T-helper 2 cell treated with Interferon-gamma antibody and Interleukin-4, amounts not matched to agents 5 μg/mL and 100 μg/mL, for 36 hours (primary cell): ENCODE measurements around the gene PRUNE2.
"Not testable (repeated sequence)": the region's sequence is repeated elsewhere in the genome, so short reads cannot be mapped to it uniquely, and the experiment has no call there.

Experiments
- DNase-seq: peaks from one replicate; pipeline ENCODE4 v3.0.0; 2021; ENCODE audit warnings: low spot score
- H3K27ac Mint-ChIP-seq: one replicate; pipeline ENCODE4 v1.8.0; 2021; ENCODE audit warnings: mild to moderate bottlenecking, mixed read lengths
- H3K27me3 Mint-ChIP-seq: one replicate; pipeline ENCODE4 v1.8.0; 2021; ENCODE audit warnings: low read depth, mixed read lengths
- H3K36me3 Mint-ChIP-seq: one replicate; pipeline ENCODE4 v1.8.0; 2021; ENCODE audit warnings: low read depth, mixed read lengths
- H3K4me1 Mint-ChIP-seq: one replicate; pipeline ENCODE4 v1.8.0; 2021; ENCODE audit warnings: low read depth, mixed read lengths
- H3K4me3 Mint-ChIP-seq: one replicate; pipeline ENCODE4 v1.8.0; 2022; ENCODE audit warnings: mild to moderate bottlenecking, moderate library complexity, mixed read lengths
- H3K9me3 Mint-ChIP-seq: one replicate; pipeline ENCODE4 v1.8.0; 2021; ENCODE audit warnings: mixed read lengths

Gene PRUNE2

DNA sequence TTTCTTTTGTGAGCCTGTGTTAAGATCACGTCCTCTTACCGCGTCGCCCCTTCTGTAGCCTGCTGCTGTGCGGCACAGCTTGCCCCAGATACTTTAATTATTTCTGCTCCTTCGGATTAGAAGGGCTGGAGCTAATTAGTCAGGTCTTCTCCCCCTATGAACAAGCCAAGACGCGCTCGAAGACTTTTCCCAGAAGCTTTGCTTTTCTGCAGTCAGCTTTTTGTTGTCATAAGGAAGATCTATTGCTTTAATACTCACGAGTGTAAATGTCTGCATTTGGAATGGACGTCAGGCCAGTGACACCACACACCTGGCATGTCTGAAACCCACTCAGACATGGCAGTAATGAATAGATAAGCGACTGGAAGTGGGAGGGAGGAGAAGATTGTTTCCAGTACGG, 37.0 kb downstream of the PRUNE2 start:
- H3K4me3 Mint-ChIP-seq = no peak overlapping the region
- H3K27me3 Mint-ChIP-seq = peaks cover 5% of the 10 kb centered on the region
- no peaks in the 10 kb centered on the region for H3K36me3 Mint-ChIP-seq
- no peak for DNase-seq
- no peak overlapping the region for H3K27ac Mint-ChIP-seq
- peaks cover 1% of the 10 kb centered on the region for H3K4me1 Mint-ChIP-seq
- H3K9me3 Mint-ChIP-seq = no peaks in the 10 kb centered on the region

DNA sequence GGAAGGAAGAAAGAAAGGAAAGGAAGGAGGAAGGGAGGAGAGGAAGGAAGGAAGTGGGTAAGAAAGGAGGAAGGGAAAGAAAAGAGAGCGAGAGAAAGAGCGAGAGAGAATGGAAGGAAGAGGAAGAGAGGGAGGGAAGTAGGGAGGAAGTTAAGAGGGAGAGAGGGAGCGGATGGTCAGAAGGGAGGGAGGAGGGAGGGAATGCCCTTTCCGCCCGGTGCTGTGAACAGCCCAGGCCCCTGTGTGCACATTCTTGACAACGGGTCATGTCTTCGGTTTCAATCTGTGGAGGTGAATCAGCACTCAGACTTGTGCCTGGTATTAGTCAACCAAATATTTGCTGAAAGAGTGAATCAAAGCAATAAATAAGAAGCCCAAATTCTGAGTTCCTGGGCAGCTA, 39.2 kb downstream of the PRUNE2 start:
- Mint-ChIP-seq H3K27me3 (peaks cover 3% of the 10 kb centered on the region), H3K4me1 (peaks cover 1% of the 10 kb centered on the region), H3K27ac (no peak overlapping the region), H3K4me3 (no peak overlapping the region), H3K36me3 (no peaks in the 10 kb centered on the region), H3K9me3 (no peaks in the 10 kb centered on the region)
- DNase-seq = no peak

DNA sequence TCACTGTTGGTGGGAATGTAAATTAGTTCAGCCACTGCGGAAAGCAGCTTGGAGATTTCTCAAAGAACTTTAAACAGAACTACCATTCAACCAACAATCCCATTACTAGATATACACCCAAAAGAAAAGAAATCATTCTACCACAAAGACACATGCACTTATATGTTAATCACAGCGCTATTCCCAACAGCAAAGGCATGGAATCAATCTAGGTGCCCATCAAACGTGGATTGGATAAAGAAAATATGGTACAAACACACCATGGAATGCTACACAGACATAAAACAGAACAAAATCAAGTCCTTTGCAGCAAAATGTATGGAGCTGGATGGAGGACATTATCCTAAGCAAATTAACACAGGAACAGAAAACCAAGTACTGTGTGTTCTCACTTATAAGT, 42.1 kb downstream of the PRUNE2 start:
- H3K9me3 Mint-ChIP-seq = no peaks in the 10 kb centered on the region
- no peak overlapping the region for H3K27ac Mint-ChIP-seq
- H3K4me3 Mint-ChIP-seq = no peak overlapping the region
- H3K27me3 Mint-ChIP-seq = peaks cover 3% of the 10 kb centered on the region
- no peak for DNase-seq
- H3K36me3 Mint-ChIP-seq = no peaks in the 10 kb centered on the region
- H3K4me1 Mint-ChIP-seq = peaks cover 1% of the 10 kb centered on the region

DNA sequence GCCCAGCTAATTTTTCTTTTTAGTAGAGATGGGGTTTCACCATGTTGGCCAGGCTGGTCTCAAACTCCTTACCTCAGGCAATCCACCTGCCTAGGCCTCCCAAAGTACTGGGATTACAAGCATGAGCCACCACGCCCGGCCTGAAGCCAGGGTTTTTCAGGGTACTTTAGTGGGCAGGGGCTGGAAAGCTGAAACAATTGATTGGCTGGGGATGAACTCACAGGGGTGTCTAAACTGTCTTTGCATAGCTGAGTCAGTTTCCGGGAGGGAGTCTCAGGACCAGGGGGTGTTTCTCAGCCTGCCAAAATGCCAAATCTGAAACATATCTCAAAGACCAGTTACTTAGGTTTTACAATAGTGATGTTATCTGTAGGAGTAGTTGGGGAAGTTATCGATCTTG, 46.1 kb downstream of the PRUNE2 start:
- DNase-seq = no peak
- no peak overlapping the region for H3K27ac Mint-ChIP-seq
- H3K36me3 Mint-ChIP-seq = no peaks in the 10 kb centered on the region
- H3K27me3 Mint-ChIP-seq = no peaks in the 10 kb centered on the region
- no peaks in the 10 kb centered on the region for H3K4me1 Mint-ChIP-seq
- H3K4me3 Mint-ChIP-seq = no peak overlapping the region
- no peaks in the 10 kb centered on the region for H3K9me3 Mint-ChIP-seq

DNA sequence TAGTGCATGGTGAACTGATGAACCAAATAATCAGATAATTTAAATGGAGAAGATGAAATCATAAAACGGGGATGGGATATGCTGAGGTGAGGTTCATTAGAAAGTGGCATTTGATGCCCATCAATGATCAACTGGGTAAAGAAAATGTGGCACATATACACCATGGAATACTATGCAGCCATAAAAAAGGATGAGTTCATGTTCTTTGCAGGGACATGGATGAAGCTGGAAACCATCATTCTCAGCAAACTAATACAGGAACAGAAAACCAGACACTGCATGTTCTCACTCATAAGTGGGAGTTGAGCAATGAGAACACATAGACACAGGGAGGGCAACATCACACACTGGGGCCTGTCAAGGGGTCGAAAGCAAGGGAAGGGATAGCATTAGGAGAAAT, 47.7 kb downstream of the PRUNE2 start:
- not testable (repeated sequence) for H3K27me3 Mint-ChIP-seq, H3K4me1 Mint-ChIP-seq, H3K9me3 Mint-ChIP-seq, DNase-seq, H3K4me3 Mint-ChIP-seq, H3K27ac Mint-ChIP-seq, H3K36me3 Mint-ChIP-seq

DNA sequence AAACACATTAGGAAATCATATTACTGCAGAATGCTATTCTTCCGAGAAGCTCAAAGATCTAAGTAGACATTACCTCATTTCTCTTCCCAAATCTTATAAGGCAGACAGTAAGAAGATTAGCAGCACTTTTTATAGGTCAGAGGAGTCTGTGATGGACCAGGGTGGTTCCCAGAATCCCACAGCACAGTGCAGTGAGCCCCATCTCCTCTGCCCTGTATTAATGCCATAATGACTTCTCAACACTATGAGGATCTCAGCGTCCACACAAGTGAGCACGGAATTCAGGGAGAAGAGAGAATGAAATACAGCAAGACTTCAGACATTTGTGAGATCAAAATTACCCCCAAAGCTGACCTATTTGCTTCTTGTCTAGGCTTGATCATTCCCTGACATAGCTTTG, 49.9 kb downstream of the PRUNE2 start:
- no peaks in the 10 kb centered on the region for H3K27me3 Mint-ChIP-seq
- DNase-seq = no peak
- no peak overlapping the region for H3K27ac Mint-ChIP-seq
- no peaks in the 10 kb centered on the region for H3K9me3 Mint-ChIP-seq
- no peak overlapping the region for H3K4me3 Mint-ChIP-seq
- no peaks in the 10 kb centered on the region for H3K36me3 Mint-ChIP-seq
- H3K4me1 Mint-ChIP-seq = no peaks in the 10 kb centered on the region

DNA sequence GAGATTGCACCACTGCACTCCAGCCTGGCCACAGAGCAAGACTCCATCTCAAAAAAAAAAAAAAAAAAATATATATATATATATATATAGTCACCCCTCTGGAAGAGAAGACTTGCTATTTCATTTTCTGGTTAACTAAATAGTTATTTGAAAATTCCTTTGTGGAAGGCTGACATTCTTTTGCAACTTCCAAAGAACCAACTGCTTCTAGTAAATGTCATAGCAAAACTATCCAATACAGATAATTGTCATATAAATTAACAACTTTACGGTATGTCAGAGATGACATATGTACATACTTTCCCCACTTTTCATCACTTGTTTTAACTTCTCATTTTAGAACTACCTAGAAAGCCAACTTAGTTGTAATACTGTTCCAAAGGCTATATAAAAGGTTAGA, 50.9 kb downstream of the PRUNE2 start:
- no peak overlapping the region for H3K27ac Mint-ChIP-seq
- H3K4me1 Mint-ChIP-seq = no peaks in the 10 kb centered on the region
- no peaks in the 10 kb centered on the region for H3K27me3 Mint-ChIP-seq
- H3K36me3 Mint-ChIP-seq = no peaks in the 10 kb centered on the region
- no peak overlapping the region for H3K4me3 Mint-ChIP-seq
- no peak for DNase-seq
- H3K9me3 Mint-ChIP-seq = no peaks in the 10 kb centered on the region

DNA sequence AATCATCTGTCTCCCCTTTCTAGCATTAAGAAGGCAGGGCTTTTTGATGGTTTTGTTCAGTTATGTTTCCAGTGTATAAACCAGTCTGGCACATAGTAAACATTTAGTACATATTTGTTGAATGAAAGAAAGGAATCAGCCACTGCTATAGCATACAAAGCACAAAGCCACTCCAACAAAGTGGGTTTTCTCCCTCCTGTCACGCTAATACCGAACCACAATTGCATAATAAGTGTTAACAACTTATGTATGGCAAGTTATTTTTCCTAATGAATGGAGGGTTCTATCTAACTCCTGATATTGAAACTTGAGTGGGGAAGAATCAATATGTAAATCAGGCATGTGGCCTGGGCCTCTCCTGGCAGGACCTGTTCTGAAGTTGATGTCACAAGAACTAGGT, 53.9 kb downstream of the PRUNE2 start:
- Mint-ChIP-seq H3K4me1 (no peaks in the 10 kb centered on the region), H3K27me3 (no peaks in the 10 kb centered on the region), H3K27ac (no peak overlapping the region)

DNA sequence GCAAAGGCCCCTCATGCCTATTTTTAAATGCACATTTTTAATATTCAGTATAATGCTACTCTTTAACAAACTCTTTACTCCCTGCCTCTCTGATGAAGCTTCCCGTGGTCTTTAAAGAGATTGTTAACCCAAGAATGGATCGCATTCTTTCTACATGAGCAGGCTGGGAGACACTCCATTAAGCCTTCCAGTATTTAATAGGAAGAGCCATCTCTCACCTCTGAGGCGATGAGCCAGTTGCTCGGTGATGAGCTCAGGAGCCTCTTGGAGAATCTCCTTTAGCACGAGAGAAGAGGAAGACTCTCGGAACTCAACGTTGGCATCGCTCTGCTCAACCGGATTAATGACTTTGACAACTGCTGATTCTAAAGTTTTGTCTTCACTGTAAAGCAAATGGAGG, 59.6 kb downstream of the PRUNE2 start:
- Mint-ChIP-seq H3K4me3 (no peak overlapping the region), H3K36me3 (no peaks in the 10 kb centered on the region), H3K27me3 (no peaks in the 10 kb centered on the region), H3K27ac (no peak overlapping the region), H3K9me3 (no peaks in the 10 kb centered on the region), H3K4me1 (no peaks in the 10 kb centered on the region)
- no peak for DNase-seq

More for the DNA sequence above, 53.9 kb downstream of the PRUNE2 start:
- Mint-ChIP-seq H3K4me3 (no peak overlapping the region), H3K9me3 (no peaks in the 10 kb centered on the region), H3K36me3 (no peaks in the 10 kb centered on the region)
- no peak for DNase-seq

DNA sequence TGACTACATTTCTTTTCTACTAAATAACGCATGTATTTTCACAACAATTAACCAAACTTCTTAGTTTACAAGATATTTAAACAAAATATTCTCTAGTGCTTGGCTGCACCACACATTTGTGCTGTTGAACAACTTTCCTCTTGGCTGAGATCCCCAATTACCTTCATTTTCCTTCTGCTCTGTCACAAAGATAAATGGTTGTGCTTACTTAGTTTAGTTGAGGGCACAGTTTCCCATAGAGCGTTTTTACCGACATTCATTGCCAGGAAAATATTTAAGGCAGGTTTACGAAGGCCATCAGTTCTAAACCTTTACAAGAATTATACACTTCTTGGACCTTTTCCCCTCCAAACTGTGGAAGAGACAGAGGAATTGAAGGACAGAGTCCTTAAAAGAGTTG, 60.7 kb downstream of the PRUNE2 start:
- Mint-ChIP-seq H3K4me3 (no peak overlapping the region), H3K27me3 (no peaks in the 10 kb centered on the region)

DNA sequence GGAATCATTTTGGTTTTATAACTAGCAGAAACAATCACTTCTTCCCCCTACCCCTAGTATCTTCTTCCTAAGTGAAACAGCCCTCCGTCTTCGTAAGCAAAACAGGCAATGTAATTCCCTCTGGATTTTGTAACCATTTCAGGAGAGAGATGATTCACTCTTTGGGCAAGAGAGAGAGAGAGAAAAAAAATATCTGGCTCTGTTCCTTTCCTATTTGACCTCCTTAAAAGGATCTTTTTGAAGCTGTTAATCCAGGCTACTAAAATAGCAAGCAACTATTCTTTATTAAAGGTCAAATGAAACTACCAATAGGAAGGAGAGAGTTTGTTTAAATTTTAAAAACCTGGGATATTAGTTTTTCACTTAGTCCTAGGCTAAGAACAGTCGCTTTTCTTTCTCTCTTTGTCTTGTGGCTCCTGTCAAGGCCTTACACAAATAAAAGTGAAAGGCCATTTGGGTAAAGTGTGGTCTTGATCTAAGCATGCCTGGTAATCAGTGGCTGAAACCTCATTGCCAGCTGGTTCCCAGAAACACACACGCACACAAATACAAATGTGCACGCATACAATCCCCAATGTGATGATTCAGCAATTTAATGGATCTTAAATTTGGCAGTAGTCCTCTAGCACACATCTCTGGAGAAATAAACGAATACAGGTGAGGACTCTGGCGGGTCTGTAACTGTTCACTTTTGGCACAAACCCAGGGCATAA, 70.2 kb downstream of the PRUNE2 start:
- Mint-ChIP-seq H3K27me3 (no peaks in the 10 kb centered on the region), H3K27ac (no peak overlapping the region), H3K36me3 (no peaks in the 10 kb centered on the region), H3K4me1 (no peaks in the 10 kb centered on the region), H3K4me3 (no peak overlapping the region), H3K9me3 (no peaks in the 10 kb centered on the region)
- no peak for DNase-seq

More for the DNA sequence above, 60.7 kb downstream of the PRUNE2 start:
- no peak for DNase-seq
- H3K27ac Mint-ChIP-seq = no peak overlapping the region
- H3K9me3 Mint-ChIP-seq = no peaks in the 10 kb centered on the region
- no peaks in the 10 kb centered on the region for H3K4me1 Mint-ChIP-seq
- H3K36me3 Mint-ChIP-seq = no peaks in the 10 kb centered on the region

DNA sequence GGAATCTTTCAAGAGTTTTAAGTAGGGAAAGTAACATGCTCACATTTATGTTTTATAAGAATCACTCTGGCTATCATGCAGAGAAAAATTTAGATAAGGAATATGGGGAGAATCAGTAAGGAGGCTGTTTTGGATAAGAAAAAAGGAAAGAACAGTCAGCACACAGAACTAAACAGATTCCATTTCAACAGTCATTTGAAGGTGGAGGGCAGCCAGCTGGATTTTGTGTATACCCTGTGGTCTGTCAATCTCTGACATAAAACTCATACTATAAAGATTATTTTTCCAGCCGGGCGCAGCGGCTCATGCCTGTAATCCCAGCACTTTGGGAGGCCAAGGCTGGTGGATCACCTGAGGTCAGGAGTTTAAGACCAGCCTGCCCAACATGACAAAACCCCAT, 77.5 kb downstream of the PRUNE2 start:
- no peaks in the 10 kb centered on the region for H3K9me3 Mint-ChIP-seq
- no peaks in the 10 kb centered on the region for H3K36me3 Mint-ChIP-seq
- no peaks in the 10 kb centered on the region for H3K4me1 Mint-ChIP-seq
- no peak overlapping the region for H3K27ac Mint-ChIP-seq
- no peaks in the 10 kb centered on the region for H3K27me3 Mint-ChIP-seq
- H3K4me3 Mint-ChIP-seq = no peak overlapping the region
- DNase-seq = no peak

DNA sequence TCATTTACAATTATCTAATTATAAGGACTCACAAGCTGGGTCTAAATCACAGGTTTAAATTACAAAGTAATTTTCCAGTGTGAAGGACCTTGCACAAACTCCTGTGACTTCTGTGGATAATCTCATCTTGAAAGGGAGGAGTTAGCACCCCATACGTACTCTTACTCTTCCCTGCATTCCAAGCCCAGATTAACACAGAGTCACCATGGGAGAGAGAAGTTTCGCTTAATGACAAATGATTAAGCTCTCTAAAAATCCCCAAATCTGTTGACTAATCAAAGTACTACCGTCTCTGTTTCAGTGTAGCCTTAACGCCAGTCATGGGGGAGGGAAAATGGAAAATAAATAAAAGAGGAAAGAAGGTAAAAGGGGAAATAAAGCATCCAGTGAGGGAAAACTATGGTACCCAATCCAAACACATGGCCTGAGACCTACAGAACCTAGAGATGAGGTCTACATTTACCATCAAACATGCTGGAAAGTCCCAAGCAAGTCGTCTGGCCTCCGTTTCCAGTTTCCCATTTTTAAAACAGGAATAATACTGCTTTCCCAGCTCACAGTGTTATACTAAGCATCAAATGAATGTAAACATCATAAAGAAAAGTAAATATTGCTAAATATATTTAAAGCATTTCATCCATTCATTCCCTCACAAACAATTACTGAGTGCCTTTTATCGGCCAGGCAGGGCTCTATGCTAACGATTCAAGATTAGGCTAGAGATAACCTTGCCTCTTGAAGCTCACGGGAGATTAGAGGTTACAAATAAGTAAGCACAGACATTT, 78.4 kb downstream of the PRUNE2 start:
- DNase-seq = no peak
- no peaks in the 10 kb centered on the region for H3K4me1 Mint-ChIP-seq
- no peaks in the 10 kb centered on the region for H3K9me3 Mint-ChIP-seq
- no peak overlapping the region for H3K27ac Mint-ChIP-seq
- no peak overlapping the region for H3K4me3 Mint-ChIP-seq
- no peaks in the 10 kb centered on the region for H3K27me3 Mint-ChIP-seq
- no peaks in the 10 kb centered on the region for H3K36me3 Mint-ChIP-seq

DNA sequence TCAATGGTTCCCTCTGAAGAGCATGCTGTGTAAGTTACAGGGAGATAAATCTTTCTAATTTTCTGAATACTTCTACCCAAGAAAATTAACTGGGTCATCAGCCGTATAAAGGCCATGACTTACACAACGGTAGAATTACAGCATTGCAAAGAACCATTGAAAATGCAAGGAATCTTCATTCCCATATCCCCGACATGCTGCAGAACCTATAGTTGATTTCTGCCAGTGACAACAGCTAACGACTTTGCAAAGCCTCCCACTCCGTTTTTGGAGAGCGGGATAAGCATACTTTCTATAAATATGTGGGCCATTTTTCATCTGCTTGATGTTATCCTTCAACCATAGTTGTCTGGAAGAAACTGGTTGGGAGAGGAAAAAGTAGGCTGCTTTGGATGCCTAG, 85.5 kb downstream of the PRUNE2 start:
- no peak overlapping the region for H3K4me3 Mint-ChIP-seq
- DNase-seq = no peak
- no peaks in the 10 kb centered on the region for H3K36me3 Mint-ChIP-seq
- H3K27me3 Mint-ChIP-seq = no peaks in the 10 kb centered on the region
- no peaks in the 10 kb centered on the region for H3K4me1 Mint-ChIP-seq
- H3K27ac Mint-ChIP-seq = no peak overlapping the region
- no peaks in the 10 kb centered on the region for H3K9me3 Mint-ChIP-seq

DNA sequence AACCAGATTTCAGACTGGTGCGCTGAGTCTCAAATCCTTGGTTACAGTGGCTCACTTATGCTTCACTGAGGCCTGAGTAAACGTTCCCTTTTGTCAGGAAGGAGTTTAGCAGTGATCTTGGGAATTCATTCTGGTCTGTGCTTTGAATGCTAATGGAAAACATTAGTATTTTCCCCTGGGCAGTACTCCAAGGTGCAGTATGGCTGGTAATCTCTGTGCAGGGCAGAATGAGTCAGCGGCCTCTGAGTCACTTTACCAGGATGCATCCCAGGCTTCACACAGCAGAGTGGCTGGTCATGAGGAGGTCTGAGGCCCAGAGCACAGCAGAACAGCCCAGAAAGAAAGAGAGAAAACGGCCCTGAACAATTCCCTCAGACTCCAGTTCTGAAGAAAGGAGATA, 87.6 kb downstream of the PRUNE2 start:
- no peak for DNase-seq
- H3K27me3 Mint-ChIP-seq = no peaks in the 10 kb centered on the region
- no peak overlapping the region for H3K4me3 Mint-ChIP-seq
- no peaks in the 10 kb centered on the region for H3K9me3 Mint-ChIP-seq
- no peaks in the 10 kb centered on the region for H3K36me3 Mint-ChIP-seq
- H3K27ac Mint-ChIP-seq = no peak overlapping the region
- no peaks in the 10 kb centered on the region for H3K4me1 Mint-ChIP-seq
